ENCODE data around the gene POLR3A. TPM values are rescaled to one million over a fixed set of nuclear protein-coding genes. Genes with fewer than 3 reads are reported as not detected.

Gene POLR3A
- polyA plus RNA-seq, 3 donors, result 18.4 to 18.8 (median 18.6) TPM

GRCh38 chr10:77970869-77971803, 58.2 kb downstream of the POLR3A start:
- peak in 10 of 11 donors; percentile 24 to 79 (median 60) for DNase-seq (ENCODE audit: extremely low read depth in 1 of 11, low read depth in 9 of 11, low spot score in 4 of 11)

GRCh38 chr10:77969114-77969513, 60.2 kb downstream of the POLR3A start:
- DNase-seq (ENCODE audit: extremely low read depth in 1 of 11, low read depth in 9 of 11, low spot score in 4 of 11), result no peak

GRCh38 chr10:77967611-77968022, 61.7 kb downstream of the POLR3A start:
- DNase-seq (ENCODE audit: extremely low read depth in 1 of 11, low read depth in 9 of 11, low spot score in 4 of 11), result peak; percentile 51 to 87 (median 66)

GRCh38 chr10:77965294-77965693, 64.0 kb downstream of the POLR3A start:
- DNase-seq (ENCODE audit: extremely low read depth in 1 of 11, low read depth in 9 of 11, low spot score in 4 of 11), result no peak

GRCh38 chr10:77964811-77965210, 64.5 kb downstream of the POLR3A start:
- DNase-seq (ENCODE audit: extremely low read depth in 1 of 11, low read depth in 9 of 11, low spot score in 4 of 11), result no peak

- no peak for DNase-seq (ENCODE audit: extremely low read depth in 1 of 11, low read depth in 9 of 11, low spot score in 4 of 11)
Observed at GRCh38 chr10:77963901-77964300, 65.4 kb downstream of the POLR3A start.

- no peak for DNase-seq (ENCODE audit: extremely low read depth in 1 of 11, low read depth in 9 of 11, low spot score in 4 of 11)
Observed at GRCh38 chr10:77962350-77963146, 66.8 kb downstream of the POLR3A start.

- no peak for DNase-seq (ENCODE audit: extremely low read depth in 1 of 11, low read depth in 9 of 11, low spot score in 4 of 11)
Observed at GRCh38 chr10:77961668-77962067, 67.6 kb downstream of the POLR3A start.

GRCh38 chr10:77960829-77961329, 68.4 kb downstream of the POLR3A start:
- no peak for DNase-seq (ENCODE audit: extremely low read depth in 1 of 11, low read depth in 9 of 11, low spot score in 4 of 11)

GRCh38 chr10:77959887-77960455, 69.3 kb downstream of the POLR3A start:
- DNase-seq (ENCODE audit: extremely low read depth in 1 of 11, low read depth in 9 of 11, low spot score in 4 of 11), result no peak

- no peak for DNase-seq (ENCODE audit: extremely low read depth in 1 of 11, low read depth in 9 of 11, low spot score in 4 of 11)
Observed at GRCh38 chr10:77959384-77959783, 69.9 kb downstream of the POLR3A start.

GRCh38 chr10:77955136-77955535, 74.2 kb downstream of the POLR3A start:
- no peak for DNase-seq (ENCODE audit: extremely low read depth in 1 of 11, low read depth in 9 of 11, low spot score in 4 of 11)

GRCh38 chr10:77949167-77949566, 80.1 kb downstream of the POLR3A start:
- no peak for DNase-seq (ENCODE audit: extremely low read depth in 1 of 11, low read depth in 9 of 11, low spot score in 4 of 11)

- no peak for DNase-seq (ENCODE audit: extremely low read depth in 1 of 11, low read depth in 9 of 11, low spot score in 4 of 11)
Observed at GRCh38 chr10:77946084-77946483, 83.2 kb downstream of the POLR3A start.

GRCh38 chr10:77944519-77944918, 84.8 kb downstream of the POLR3A start:
- DNase-seq (ENCODE audit: extremely low read depth in 1 of 11, low read depth in 9 of 11, low spot score in 4 of 11), result no peak

- DNase-seq (ENCODE audit: extremely low read depth in 1 of 11, low read depth in 9 of 11, low spot score in 4 of 11), result peak in 2 of 11 donors; percentile 47 to 48
Observed at GRCh38 chr10:77943121-77943901, 86.0 kb downstream of the POLR3A start.

GRCh38 chr10:77941790-77942189, 87.5 kb downstream of the POLR3A start:
- DNase-seq (ENCODE audit: extremely low read depth in 1 of 11, low read depth in 9 of 11, low spot score in 4 of 11), result no peak

- DNase-seq (ENCODE audit: extremely low read depth in 1 of 11, low read depth in 9 of 11, low spot score in 4 of 11), result no peak
Observed at GRCh38 chr10:77940627-77941026, 88.7 kb downstream of the POLR3A start.

GRCh38 chr10:77940225-77940624, 89.1 kb downstream of the POLR3A start:
- no peak for DNase-seq (ENCODE audit: extremely low read depth in 1 of 11, low read depth in 9 of 11, low spot score in 4 of 11)
